HFFc6 (cell line): ENCODE results near the gene BAG5. TPM values are rescaled to one million over a fixed set of nuclear protein-coding genes. Genes with fewer than 3 reads are reported as not detected.

Source experiments
- DNase-seq: peaks from one replicate; pipeline ENCODE4 v3.0.0-alpha.2; 2018
- H3K27ac Mint-ChIP-seq: 2 replicates; pipeline ENCODE4 v1.8.0; 2020; ENCODE audit warnings: mild to moderate bottlenecking, mixed read lengths
- H3K27me3 Mint-ChIP-seq: 2 replicates; pipeline ENCODE4 v1.8.0; 2021; ENCODE audit warnings: mild to moderate bottlenecking, moderate library complexity, mixed read lengths; ENCODE audit not compliant: insufficient read depth
- H3K36me3 Mint-ChIP-seq: 2 replicates; pipeline ENCODE4 v1.8.0; 2021; ENCODE audit warnings: low read depth, mixed read lengths
- H3K4me1 Mint-ChIP-seq: 2 replicates; pipeline ENCODE4 v1.8.0; 2020; ENCODE audit warnings: low read depth, mixed read lengths
- H3K4me3 Mint-ChIP-seq: 2 replicates; pipeline ENCODE4 v1.8.0; 2020; ENCODE audit warnings: mild to moderate bottlenecking, moderate library complexity, mixed read lengths
- H3K9me3 Mint-ChIP-seq: 2 replicates; pipeline ENCODE4 v1.8.0; 2020; ENCODE audit warnings: mild to moderate bottlenecking, mixed read lengths
- CTCF ChIP-seq: fragments of 200-600 bp; sonication (generic); IDR thresholded peaks from 2 replicates; pipeline ENCODE4 v1.5.0; 2021; ENCODE audit warnings: antibody characterized with exemption, mild to moderate bottlenecking
- total RNA-seq, 6 experiments: library from RNA; stranded (reverse); fragmentation: NEBNext Ultra II Directional; extraction: Animal tissue kit (Norgen Biotek cat#: 25700); gene quantifications; 2 replicates in 1 of 6; 3 replicates in 5 of 6; pipeline ENCODE4 v1.2.3, GENCODE V29; 2021

BAG5 gene
- total RNA-seq, 6 experiments from 2014 or later = 22.6 to 25.8 (median 23.6) TPM

GRCh38 chr14:103510724-103511693 is 51.4 kb downstream of the BAG5 start:
- Mint-ChIP-seq H3K4me1 (no peaks in the 10 kb centered on the region), H3K9me3 (no peaks in the 10 kb centered on the region), H3K27me3 (peaks cover 12% of the 10 kb centered on the region), H3K27ac (no peak overlapping the region; the same call in 1 of the 2 replicates), H3K4me3 (no peak overlapping the region), H3K36me3 (peaks cover 31% of the 10 kb centered on the region)
- no peak for DNase-seq
- TF ChIP-seq CTCF = no peak

GRCh38 chr14:103509864-103510723 is 52.4 kb downstream of the BAG5 start:
- no peak overlapping the region; the same call in 1 of the 2 replicates for H3K27ac Mint-ChIP-seq
- DNase-seq = no peak
- peaks cover 20% of the 10 kb centered on the region for H3K27me3 Mint-ChIP-seq
- H3K4me3 Mint-ChIP-seq = no peak overlapping the region
- H3K36me3 Mint-ChIP-seq = peaks cover 37% of the 10 kb centered on the region
- H3K9me3 Mint-ChIP-seq = no peaks in the 10 kb centered on the region
- no peaks in the 10 kb centered on the region for H3K4me1 Mint-ChIP-seq
- no peak for TF ChIP-seq CTCF

- H3K9me3 Mint-ChIP-seq = no peaks in the 10 kb centered on the region
- no peak overlapping the region; the same call in 1 of the 2 replicates for H3K4me3 Mint-ChIP-seq
- TF ChIP-seq CTCF = no peak
- peaks cover 45% of the 10 kb centered on the region for H3K36me3 Mint-ChIP-seq
- no peaks in the 10 kb centered on the region for H3K4me1 Mint-ChIP-seq
- H3K27me3 Mint-ChIP-seq = peaks cover 15% of the 10 kb centered on the region
- DNase-seq = no peak
- H3K27ac Mint-ChIP-seq = peak overlapping the region; percentile 4; the same call in 1 of the 2 replicates
Observed at GRCh38 chr14:103508521-103509329, 53.7 kb downstream of the BAG5 start.

- H3K27ac Mint-ChIP-seq = no peak overlapping the region
- H3K27me3 Mint-ChIP-seq = peaks cover 15% of the 10 kb centered on the region
- H3K9me3 Mint-ChIP-seq = no peaks in the 10 kb centered on the region
- TF ChIP-seq CTCF = 0 out of 2 replicates have a peak, but pooled peaks have one; percentile 9
- no peak for DNase-seq
- no peaks in the 10 kb centered on the region for H3K4me1 Mint-ChIP-seq
- peaks cover 53% of the 10 kb centered on the region for H3K36me3 Mint-ChIP-seq
- no peak overlapping the region for H3K4me3 Mint-ChIP-seq
Observed at GRCh38 chr14:103507751-103508150, 54.7 kb downstream of the BAG5 start.

Other genes starting within 250 kb of the BAG5 start
- gene EIF5, start 228.4 kb downstream of the BAG5 start, total RNA-seq = 100 to 1,000 TPM; 181 to 217 (median 203) TPM
- 10 to 100 TPM; 57.4 to 71.8 (median 65.7) TPM for gene MARK3, start 177.2 kb downstream of the BAG5 start, total RNA-seq
- 10 to 100 TPM; 16.6 to 31.3 (median 19.4) TPM for gene CKB, start 39.8 kb downstream of the BAG5 start, total RNA-seq
- 10 to 100 TPM; 12.0 to 14.9 (median 13.4) TPM for gene TRMT61A, start 33.5 kb downstream of the BAG5 start, total RNA-seq
- gene COA8, start 303 bp upstream of the BAG5 start, total RNA-seq = 10 to 100 TPM; 38.7 to 54.8 (median 46.9) TPM
- gene KLC1, start 66.6 kb upstream of the BAG5 start, total RNA-seq = 100 to 1,000 TPM; 179 to 204 (median 189) TPM
- 10 to 100 TPM in 5 of 6 experiments, 1 to 10 TPM in 1; 7.3 to 15.7 (median 13.4) TPM for gene XRCC3, start 152.8 kb upstream of the BAG5 start, total RNA-seq
- 10 to 100 TPM; 40.9 to 47.7 (median 42.1) TPM for gene ZFYVE21, start 153.2 kb upstream of the BAG5 start, total RNA-seq